Superior temporal gyrus (tissue), 1 donor: ENCODE measurements around the gene ENOX1.
A peak's percentile ranks its signal among the peaks of the same experiment; 100 is the strongest.

Experiments
- DNase-seq: peaks from one replicate; pipeline ENCODE4 v3.0.0-alpha.2; 2016; ENCODE audit errors: extremely low spot score

The ENOX1 gene

DNA sequence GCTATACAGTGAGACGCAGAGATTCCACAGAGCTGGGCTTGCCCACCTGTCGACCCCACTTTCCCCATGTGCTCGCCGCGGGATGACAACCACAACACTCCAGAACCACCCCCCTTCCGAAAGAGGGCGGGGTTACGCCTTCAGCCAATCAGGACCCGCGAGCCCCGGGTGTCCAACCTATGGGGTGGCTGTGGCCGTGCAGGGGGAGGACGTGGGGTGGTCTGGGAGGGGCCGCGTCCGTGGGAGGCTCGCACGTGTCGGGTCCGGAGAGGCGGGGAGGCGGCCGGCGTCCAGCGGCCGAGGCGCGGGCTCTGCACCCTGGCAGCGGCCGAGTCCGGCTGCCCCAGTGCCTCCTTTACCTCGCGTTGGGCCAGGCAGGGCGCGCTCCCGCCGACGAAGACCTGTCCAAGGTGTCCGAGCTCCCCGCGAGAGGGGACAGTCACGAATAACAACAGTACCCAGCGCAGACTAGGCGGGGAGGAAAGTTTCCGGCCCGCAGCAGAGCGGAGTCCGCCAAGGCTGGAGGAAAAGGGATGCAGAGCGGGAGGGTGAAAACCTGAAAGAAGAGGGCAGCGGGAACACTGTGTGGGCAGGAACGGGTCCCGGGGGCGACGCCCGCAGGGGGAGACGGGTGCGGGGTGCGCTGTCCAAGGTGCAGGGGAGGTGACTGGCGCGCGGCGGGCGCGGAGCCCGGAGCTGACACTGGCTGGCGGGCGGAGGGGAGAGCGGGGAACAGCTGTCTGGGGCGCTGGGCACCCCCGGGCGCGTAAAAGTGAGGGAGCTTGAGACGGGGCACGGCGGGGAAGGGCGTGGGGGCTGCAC is 911 bp downstream of the ENOX1 start:
- DNase-seq, result peak; percentile 91

GRCh38 chr13:43785261-43785649 is 1.5 kb downstream of the ENOX1 start:
- peak; percentile 67 for DNase-seq

DNA sequence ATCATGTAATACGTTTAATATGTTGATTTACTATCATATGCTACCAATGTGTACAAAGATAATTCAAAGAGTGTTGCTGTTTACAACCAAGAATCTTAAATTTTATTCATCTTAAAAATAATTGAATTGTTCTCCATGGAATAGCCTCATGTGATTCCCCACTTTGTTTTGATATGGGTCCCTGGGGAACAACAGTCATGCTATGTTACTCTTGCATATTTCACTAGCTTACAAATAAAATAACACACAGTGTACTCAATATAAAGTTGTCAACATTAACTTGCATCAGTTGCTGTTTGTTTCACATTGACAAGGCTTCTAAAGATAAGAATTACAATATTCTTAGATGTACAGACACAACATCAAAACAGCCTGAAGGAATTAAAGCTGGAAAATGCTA is 2.3 kb downstream of the ENOX1 start:
- DNase-seq, result no peak

DNA sequence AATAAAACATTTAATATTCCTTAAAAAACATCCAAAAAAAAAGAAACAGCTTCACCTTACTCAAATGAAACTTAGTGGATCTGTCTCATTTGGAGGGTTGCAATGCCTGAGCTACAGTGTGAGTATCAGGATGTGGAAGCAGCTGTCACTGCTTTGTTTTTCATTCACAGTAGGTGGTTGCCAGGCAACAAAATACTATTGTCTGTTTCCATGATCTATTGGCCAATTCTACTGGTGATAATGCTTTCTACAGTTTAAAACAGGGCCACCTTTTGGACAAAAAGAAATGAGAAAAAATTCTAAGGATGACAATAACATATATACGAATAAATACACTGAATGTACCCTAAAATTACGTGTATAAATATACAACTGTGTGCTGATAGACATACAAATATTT is 3.0 kb downstream of the ENOX1 start:
- peak; percentile 76 for DNase-seq

- no peak for DNase-seq
Observed at GRCh38 chr13:43782686-43783085, 4.1 kb downstream of the ENOX1 start.

GRCh38 chr13:43780666-43781065 is 6.1 kb downstream of the ENOX1 start:
- no peak for DNase-seq

- DNase-seq, result no peak
Observed at GRCh38 chr13:43776501-43777079, 10.2 kb downstream of the ENOX1 start.

DNA sequence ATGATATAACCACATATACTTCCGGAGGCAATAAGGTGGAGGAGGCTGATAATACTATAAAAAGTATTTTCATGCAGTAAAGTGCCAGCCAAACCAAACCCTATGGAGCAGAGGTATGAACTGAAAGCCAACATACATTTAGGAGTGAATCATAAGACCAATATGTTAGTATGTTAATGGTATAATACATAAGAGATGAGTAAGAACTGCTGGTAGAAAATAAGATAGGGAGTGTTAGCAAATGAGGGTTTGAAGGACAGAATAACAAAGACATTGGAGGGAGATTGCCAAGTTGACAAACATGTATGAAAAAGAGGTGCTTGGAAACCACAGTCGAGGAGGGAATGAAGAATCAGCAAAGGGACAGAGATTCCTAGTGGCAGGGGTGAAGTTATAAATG is 10.8 kb downstream of the ENOX1 start:
- DNase-seq, result no peak

DNA sequence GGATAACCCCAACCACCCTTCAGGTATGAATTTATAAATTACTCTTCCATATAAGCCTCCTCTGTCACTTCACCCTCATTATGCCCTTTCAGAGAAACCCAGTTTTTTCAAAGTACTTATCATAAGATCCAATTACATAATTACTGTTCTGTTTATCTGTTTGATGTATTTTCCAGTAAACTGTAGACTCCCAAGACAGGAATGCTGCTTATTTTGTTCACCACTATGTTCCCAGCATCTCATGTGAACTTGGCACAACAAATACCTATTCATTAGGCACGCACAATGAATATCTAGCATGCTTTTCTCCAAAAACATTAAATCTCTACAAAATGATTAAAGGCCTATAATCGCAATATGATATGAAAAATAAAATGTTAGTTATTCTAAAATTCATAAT is 13.2 kb downstream of the ENOX1 start:
- DNase-seq, result no peak

DNA sequence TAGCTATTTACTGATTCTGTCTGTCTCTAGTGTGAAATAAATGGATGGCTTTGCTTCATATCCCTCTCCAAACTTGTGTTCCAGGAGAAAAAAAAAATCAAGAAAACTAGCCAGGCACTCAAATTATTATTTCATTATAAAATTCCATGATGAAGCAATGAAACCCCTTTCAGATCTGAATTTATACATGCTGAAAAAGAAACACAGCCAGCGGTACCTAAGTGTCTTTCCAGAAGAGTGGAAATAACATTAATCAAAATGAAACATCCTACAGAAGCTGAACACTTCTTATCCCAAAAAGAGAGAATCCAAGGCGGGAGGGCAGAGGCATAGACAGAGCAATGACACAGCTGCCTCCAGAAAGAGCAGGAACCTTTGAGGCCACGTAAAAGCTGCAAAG is 15.9 kb downstream of the ENOX1 start:
- DNase-seq, result no peak

DNA sequence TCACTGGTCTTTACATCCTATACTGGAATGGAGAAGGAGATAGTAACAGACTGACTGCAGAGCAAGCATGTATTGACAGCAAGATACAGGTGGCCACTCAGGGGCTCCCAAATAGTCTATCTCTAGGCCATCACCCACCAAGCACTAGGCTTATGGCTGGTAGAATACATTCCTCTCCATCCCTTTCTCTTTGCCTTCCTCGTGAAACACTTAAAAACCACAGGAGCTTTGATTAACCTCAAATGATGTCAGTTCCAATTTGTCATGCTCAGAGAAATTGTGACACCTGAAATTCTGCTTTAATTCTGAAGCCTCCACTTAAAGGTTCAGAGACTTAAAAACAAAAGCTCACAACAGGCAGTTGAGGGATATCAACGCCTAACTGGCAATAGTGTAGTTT is 17.2 kb downstream of the ENOX1 start:
- DNase-seq, result no peak

DNA sequence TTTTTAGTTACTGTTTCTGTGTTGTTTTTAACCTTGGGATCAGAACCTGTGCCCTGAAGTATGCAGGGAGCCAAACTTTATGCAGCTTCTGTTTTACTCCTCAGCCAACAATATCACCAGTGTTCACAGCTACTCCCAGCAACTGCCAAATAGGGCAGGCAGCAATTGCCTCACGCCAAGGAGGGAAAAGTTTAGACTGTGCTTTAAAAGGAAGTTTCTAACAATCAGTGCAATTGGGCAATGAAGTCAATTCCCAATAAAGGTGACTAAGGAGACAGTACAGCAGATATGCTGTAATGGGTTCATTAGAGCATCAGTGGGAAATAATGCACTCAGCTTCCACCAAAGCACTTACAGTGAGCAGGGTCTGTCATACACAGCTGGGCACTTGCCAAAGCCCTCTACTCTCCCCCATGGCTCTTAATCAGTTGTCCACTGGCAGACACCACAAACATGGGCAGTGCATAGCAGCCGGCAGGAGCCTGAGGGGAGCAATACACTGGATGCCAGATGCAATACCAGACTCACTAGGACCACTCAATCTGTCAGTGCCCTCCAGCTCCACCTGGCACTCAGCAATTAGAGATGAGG is 19.3 kb downstream of the ENOX1 start:
- DNase-seq, result peak; percentile 60

GRCh38 chr13:43766725-43767124 is 20.0 kb downstream of the ENOX1 start:
- peak; percentile 59 for DNase-seq

DNA sequence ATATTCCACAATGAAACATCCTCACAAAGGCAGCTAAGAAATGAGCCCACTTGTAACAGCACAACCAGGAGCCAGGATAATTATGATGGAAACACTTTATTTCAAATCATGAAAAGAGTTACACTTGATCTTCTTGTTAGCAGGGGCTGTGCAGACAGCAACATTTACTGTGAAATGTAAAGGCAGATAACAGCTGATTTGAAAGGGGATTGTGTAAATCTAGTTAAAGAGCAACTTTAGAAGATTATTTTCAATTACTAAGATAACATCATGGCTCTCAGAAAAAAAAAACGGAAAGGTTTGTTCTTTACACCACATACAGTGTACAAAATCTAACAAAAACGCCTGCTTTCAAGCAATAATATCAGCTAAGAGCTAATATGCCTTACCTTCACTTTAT is 22.4 kb downstream of the ENOX1 start:
- DNase-seq, result no peak

- no peak for DNase-seq
Observed at GRCh38 chr13:43763143-43763759, 23.5 kb downstream of the ENOX1 start.

DNA sequence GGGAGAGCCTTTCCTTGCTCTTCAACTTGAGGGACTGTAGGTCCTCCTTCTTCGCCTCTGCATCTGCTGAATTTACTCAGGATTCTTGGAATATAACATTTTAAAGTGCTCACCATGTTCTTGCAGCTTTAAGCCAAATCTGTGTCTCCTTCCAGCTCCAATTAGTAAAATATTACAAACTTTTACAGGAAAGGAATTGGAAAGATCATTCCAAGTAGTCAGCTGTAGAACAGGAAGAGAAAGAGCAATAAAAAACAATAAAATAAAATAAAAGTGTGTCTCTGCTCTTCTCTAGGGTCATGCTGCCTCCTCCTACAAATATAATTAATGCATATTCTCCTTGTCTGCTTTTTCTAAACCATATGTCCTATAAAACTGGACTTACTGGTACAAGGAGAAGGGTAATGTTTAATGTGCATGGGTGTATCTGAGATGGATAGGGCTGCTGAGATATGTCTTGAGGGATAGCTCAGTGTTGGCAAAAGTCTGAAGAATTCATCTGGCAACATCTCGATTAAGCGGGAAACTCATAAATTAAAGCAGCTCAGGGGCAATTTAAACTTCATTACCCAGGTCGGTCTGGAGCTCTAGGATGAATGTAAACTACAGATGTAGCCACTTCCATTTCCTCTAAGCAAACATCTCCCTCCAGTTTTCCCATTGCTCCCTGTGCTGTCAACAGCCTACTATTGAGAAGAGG is 25.0 kb downstream of the ENOX1 start:
- DNase-seq, result no peak

DNA sequence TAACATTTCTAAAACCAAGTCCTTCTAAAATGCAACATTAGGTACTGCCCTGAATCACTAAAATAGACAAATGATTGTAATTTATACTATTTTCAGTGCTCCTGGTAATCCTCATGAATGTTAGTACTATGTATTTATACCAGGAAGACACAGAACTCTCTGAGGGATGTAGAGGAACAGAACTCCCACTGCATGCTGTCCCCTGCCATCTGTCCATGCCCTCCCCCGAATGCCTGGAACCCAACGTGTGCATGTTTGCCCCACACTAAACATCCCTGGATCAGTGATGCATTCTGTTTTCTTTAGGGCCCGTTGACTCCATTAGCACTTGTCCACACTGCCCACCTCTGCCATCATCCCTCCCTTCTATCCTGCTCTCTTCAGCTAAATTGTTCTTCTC is 26.5 kb downstream of the ENOX1 start:
- no peak for DNase-seq

DNA sequence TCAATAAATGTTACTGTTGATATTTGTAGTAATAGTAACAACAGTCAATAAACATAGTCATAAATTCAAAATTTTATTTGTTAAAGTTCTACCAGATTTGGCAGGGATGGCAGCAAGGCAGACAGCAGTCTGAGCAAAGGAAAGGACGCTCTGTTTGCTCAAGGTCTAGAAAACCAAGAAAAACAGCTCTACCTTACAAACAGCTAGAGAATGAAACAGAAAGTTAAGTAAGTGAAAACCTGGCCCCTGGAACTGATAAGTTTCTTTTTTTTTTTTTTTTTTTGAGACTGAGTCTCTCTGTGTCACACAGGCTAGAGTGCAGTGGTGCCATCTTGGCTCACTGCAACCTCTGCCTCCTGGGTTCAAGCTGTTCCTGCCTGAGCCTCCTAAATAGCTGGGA is 27.9 kb downstream of the ENOX1 start:
- DNase-seq, result no peak

- DNase-seq, result no peak
Observed at GRCh38 chr13:43757266-43757665, 29.5 kb downstream of the ENOX1 start.

- no peak for DNase-seq
Observed at GRCh38 chr13:43755844-43756243, 30.9 kb downstream of the ENOX1 start.

GRCh38 chr13:43751624-43752023 is 35.1 kb downstream of the ENOX1 start:
- DNase-seq, result no peak

- no peak for DNase-seq
Observed at GRCh38 chr13:43749503-43749902, 37.3 kb downstream of the ENOX1 start.
